ENCODE results near the gene PKM. TPM values are rescaled to one million over a fixed set of nuclear protein-coding genes. Genes with fewer than 3 reads are reported as not detected.

PKM gene
- total RNA-seq, 4 donors from 2014 or later, result 307 to 392 (median 318) TPM

GRCh38 chr15:72182244-72182643 lies 48.7 kb downstream of the PKM start:
- no peak overlapping the region for H3K27ac ChIP-seq
- peaks cover 0 to 16% (median 0%) of the 10 kb centered on the region in 4 donors for H3K4me1 ChIP-seq
- no peaks in the 10 kb centered on the region for H3K9me3 ChIP-seq
- no peak overlapping the region for H3K4me3 ChIP-seq
- no peak for DNase-seq
- no peaks in the 10 kb centered on the region for H3K36me3 ChIP-seq
- H3K27me3 ChIP-seq, result no peaks in the 10 kb centered on the region
- TF ChIP-seq CTCF (IDR thresholded peaks at IDR 0.05), result no peak
- TF ChIP-seq POLR2A (IDR thresholded peaks at IDR 0.05), result no peak

GRCh38 chr15:72180761-72181324 lies 50.1 kb downstream of the PKM start:
- H3K4me1 ChIP-seq, result peaks cover 0 to 16% (median 0%) of the 10 kb centered on the region in 4 donors
- no peaks in the 10 kb centered on the region for H3K27me3 ChIP-seq
- H3K9me3 ChIP-seq, result no peaks in the 10 kb centered on the region
- DNase-seq, result no peak
- no peak overlapping the region for H3K4me3 ChIP-seq
- no peak for TF ChIP-seq POLR2A (IDR thresholded peaks at IDR 0.05)
- H3K36me3 ChIP-seq, result no peaks in the 10 kb centered on the region
- H3K27ac ChIP-seq, result no peak overlapping the region

DNA sequence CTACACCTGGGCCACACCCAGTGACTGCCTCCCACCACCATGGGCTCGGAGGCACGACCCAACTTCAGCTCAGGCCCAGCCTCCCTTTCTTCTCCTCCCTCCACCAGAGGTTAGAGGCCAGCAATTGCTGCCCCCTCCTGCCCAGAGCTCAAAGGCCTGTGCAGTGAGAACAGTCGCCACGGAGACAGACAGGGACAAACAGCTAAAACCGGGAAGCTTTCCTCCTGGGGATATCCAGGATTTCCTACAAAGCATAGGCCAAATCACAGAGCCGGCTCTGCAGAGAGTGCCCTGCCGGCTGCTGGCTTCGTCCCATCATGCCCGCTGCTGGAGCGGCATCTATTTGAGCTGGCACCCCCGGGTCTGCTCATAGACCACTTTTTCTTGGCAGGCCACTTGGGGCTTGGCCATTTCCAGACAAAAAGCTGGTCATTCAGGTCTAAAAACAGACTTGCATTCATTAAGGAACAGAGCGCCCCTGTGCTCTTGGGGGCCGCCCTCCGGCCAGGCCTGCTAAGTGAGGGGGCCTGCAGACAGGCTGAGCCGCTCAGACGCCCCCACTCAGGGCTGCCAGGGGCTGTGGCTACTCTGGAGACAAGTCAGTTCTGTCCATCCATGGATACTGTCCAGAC lies 50.9 kb downstream of the PKM start:
- no peak overlapping the region for H3K27ac ChIP-seq
- no peaks in the 10 kb centered on the region for H3K27me3 ChIP-seq
- H3K9me3 ChIP-seq, result no peaks in the 10 kb centered on the region
- no peak for TF ChIP-seq CTCF (IDR thresholded peaks at IDR 0.05)
- TF ChIP-seq POLR2A (IDR thresholded peaks at IDR 0.05), result no peak
- DNase-seq, result peak in 1 of 3 donors; percentile 32
- H3K4me3 ChIP-seq, result no peak overlapping the region
- no peaks in the 10 kb centered on the region for H3K36me3 ChIP-seq
- peaks cover 0 to 16% (median 0%) of the 10 kb centered on the region in 4 donors for H3K4me1 ChIP-seq

DNA sequence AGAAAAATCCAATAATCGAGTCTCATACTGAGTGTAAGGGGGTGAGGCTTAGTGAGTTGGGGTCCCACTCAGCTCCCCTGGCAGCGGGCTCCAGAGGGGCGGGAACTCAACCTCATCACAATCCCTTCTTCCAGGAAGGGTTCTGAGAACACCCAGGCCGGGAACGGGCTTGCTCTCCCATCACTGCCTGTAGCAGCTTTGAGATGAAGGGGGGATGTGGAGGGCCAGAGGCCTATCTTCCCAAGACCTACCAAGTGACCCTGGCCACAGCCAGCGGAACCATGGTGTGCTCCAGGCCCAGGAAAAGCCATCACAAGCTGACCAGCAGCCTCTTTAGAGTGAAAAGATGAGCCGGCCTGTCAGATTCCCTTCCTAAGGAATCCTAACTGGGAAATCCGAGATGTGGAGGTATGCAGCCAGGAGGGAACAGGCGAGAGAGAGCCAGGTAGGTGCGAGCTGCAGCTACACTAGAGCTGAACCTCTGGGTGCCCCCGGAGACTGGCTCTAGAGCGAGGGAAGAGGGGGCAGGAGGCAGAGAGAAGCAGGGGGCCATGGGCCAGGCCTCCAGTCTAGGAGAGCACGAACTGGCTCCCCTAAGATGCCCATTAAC lies 51.9 kb downstream of the PKM start:
- Histone ChIP-seq H3K4me3 (no peak overlapping the region), H3K9me3 (no peaks in the 10 kb centered on the region), H3K36me3 (no peaks in the 10 kb centered on the region), H3K27ac (no peak overlapping the region), H3K27me3 (no peaks in the 10 kb centered on the region), H3K4me1 (peaks cover 0 to 9% (median 0%) of the 10 kb centered on the region in 4 donors)
- DNase-seq, result no peak
- TF ChIP-seq CTCF (IDR thresholded peaks at IDR 0.05) (no peak), POLR2A (IDR thresholded peaks at IDR 0.05) (no peak)

DNA sequence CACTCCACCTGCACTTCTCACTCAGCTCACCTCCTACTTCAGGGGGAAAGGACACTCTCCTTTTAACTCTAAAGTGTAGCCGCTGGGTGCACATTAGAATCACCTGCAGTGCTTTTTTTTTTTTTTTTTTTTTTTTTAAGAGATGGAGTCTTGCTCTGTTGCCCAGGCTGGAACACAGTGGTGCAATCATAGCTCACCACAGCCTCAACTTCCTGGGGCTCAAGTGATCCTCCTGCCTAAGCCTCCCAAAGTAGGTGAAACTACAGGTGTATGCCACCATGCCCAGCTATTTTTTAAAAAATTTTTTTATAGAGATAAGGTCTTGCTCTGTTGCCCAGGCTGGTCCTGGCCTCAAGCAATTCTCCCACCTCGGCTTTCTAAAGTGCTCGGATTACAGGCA lies 54.2 kb downstream of the PKM start:
- DNase-seq, result no peak
- Histone ChIP-seq H3K27me3 (no peaks in the 10 kb centered on the region), H3K4me1 (peaks cover 0 to 5% (median 0%) of the 10 kb centered on the region in 4 donors), H3K9me3 (no peaks in the 10 kb centered on the region), H3K27ac (no peak overlapping the region), H3K36me3 (no peaks in the 10 kb centered on the region), H3K4me3 (no peak overlapping the region)
- TF ChIP-seq POLR2A (IDR thresholded peaks at IDR 0.05), result no peak
- TF ChIP-seq CTCF (IDR thresholded peaks at IDR 0.05), result no peak

GRCh38 chr15:72176159-72176558 lies 54.8 kb downstream of the PKM start:
- H3K9me3 ChIP-seq, result no peaks in the 10 kb centered on the region
- no peak for DNase-seq
- no peak overlapping the region for H3K4me3 ChIP-seq
- H3K27ac ChIP-seq, result no peak overlapping the region
- TF ChIP-seq POLR2A (IDR thresholded peaks at IDR 0.05) (no peak), CTCF (IDR thresholded peaks at IDR 0.05) (no peak)
- no peaks in the 10 kb centered on the region for H3K27me3 ChIP-seq
- H3K36me3 ChIP-seq, result no peaks in the 10 kb centered on the region
- H3K4me1 ChIP-seq, result peaks cover 0 to 5% (median 0%) of the 10 kb centered on the region in 4 donors

Measured in Peyer's patch (tissue), 4 donors.